ENCODE measurements around the gene EDN1.

Gene EDN1

GRCh38 chr6:12304487-12304886 lies 14.3 kb downstream of the EDN1 start:
- no peak for TF ChIP-seq CTCF (conservative IDR thresholded peaks at IDR 0.05)
- H3K27ac ChIP-seq = no peak overlapping the region

GRCh38 chr6:12309070-12309469 lies 18.9 kb downstream of the EDN1 start:
- TF ChIP-seq CTCF (conservative IDR thresholded peaks at IDR 0.05) = no peak

GRCh38 chr6:12311106-12311505 lies 20.9 kb downstream of the EDN1 start:
- no peak for TF ChIP-seq CTCF (conservative IDR thresholded peaks at IDR 0.05)
- H3K27ac ChIP-seq = no peak overlapping the region

More at GRCh38 chr6:12309070-12309469, 18.9 kb downstream of the EDN1 start:
- H3K27ac ChIP-seq = no peak overlapping the region

GRCh38 chr6:12312736-12313135 lies 22.6 kb downstream of the EDN1 start:
- no peak overlapping the region for H3K27ac ChIP-seq
- TF ChIP-seq CTCF (conservative IDR thresholded peaks at IDR 0.05) = no peak

GRCh38 chr6:12313306-12313991 lies 23.3 kb downstream of the EDN1 start:
- TF ChIP-seq CTCF (conservative IDR thresholded peaks at IDR 0.05) = no peak
- no peak overlapping the region for H3K27ac ChIP-seq

GRCh38 chr6:12313992-12314589 lies 23.9 kb downstream of the EDN1 start:
- no peak overlapping the region for H3K27ac ChIP-seq
- TF ChIP-seq CTCF (conservative IDR thresholded peaks at IDR 0.05) = no peak

- no peak for TF ChIP-seq CTCF (conservative IDR thresholded peaks at IDR 0.05)
- no peak overlapping the region for H3K27ac ChIP-seq
Measured at GRCh38 chr6:12314751-12315150, 24.6 kb downstream of the EDN1 start.

Data from VCaP (cell line).